HG03439 (cell line): ENCODE measurements around the gene HOXB13.

ENCODE experiments used
- ATAC-seq: cut with Tn5 transposase; IDR thresholded peaks from one replicate; pipeline ENCODE4 v1.9.1; 2021; ENCODE audit warnings: mild to moderate bottlenecking, moderate library complexity; ENCODE audit not compliant: unreplicated experiment

Gene HOXB13

GRCh38 chr17:48715496-48716399 lies 12.8 kb downstream of the HOXB13 start:
- no peak for ATAC-seq

DNA sequence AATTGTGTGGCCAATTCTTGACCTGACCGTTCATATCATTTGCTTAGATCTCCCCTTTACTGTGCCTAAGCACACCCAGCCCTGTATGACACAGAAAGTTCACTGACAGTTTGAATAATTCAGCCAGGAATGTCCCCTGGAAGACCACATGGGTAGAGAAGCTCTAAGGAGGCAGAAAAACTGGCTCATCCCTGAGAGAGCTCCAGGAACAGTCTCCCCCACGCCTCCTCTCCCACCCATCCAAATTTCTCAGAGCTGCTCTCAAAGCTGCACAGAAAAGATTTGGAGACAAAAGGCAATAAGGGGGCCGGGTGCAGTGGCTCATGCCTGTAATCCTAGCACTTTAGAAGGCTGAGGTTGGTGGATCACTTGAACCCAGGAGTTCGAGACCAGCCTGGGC lies 17.4 kb downstream of the HOXB13 start:
- ATAC-seq = no peak

- ATAC-seq = no peak
Measured at GRCh38 chr17:48704361-48705248, 23.9 kb downstream of the HOXB13 start.

GRCh38 chr17:48701864-48702532 lies 26.6 kb downstream of the HOXB13 start:
- ATAC-seq = no peak

DNA sequence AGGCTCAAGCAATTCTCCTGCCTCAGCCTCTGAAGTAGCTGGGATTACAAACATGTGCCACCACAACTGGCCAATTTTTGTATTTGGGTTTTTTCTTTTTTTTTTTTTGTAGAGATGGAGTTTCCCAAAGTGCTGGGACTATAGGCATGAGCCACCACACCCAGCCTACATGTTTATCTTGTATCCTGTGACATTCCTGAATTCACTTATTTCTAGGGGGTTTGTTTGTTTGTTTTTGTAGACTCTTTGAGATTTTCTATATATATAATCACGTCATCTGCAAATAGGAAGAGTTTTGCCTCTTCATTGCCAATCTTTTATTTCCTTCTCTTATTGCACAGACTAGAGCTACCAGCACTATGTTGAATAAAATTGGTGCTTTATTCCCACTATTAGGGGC lies 35.4 kb downstream of the HOXB13 start:
- no peak for ATAC-seq

DNA sequence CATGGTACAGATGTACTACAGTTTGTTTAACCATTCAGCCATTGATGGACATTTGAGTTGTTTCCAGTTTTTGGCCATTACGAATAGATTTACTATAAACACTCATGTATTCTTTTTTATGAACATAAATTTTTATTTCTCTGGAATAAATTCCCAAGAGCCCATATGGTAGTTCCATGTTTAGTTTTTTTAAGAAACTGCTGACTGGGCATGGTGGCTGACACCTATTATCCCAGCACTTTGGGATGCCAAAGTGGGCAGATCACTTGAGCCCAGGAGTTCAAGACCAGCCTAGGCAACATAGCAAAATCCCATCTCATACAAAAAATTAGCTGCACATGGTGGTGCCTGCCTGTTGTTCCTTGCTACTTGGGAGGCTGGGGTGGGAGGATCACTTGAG lies 36.5 kb downstream of the HOXB13 start:
- no peak for ATAC-seq

DNA sequence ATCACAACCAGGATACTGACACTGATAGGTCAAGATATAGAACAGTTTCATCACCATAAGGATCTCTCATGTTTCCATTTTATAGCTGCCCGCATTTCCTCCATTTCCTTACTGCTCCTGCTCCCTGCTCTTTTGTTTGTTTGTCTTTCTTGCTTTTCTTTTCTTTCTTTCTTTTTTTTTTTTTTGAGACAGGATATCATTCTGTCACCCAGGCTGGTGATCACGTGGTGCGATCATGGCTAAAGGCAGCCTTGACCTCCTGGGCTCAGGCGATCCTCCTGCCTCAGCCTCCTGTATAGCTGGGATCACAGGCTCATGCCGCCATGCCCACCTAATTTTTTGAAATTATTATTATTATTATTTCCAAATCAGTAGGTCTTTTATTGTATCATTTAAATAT lies 37.9 kb downstream of the HOXB13 start:
- no peak for ATAC-seq

GRCh38 chr17:48681609-48682008 lies 46.9 kb downstream of the HOXB13 start:
- no peak for ATAC-seq

DNA sequence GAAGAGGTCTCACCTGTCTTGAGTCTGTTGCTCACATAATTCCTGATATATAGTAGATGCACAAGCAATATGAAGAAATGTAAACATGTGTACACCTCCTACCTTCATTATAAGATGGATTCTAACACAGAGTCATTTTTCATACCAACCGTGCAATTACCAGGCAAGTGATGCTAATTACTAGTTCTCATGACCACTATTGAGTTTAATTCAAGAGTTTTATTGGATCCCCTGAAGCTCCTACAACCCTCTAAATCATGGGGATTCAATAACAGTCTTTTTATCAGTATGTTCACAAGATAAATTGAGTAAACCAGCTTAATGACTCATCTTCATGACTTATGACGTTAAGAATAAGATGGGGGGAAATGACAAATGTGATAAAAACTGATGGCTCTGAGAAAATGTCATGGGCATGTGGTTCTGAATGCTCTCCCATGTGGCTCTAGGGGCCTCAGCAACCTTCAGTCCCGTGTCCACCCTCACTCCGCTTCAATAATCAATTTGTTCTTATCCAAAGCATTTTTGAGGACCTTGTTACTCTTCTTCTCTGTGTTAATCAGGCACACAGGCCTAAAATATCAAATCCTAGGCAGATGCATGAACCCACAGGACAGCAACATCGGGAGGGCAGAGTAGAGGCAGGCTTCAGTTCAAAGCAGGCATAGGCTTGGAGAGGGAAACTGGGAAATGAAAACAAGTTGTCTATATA lies 49.0 kb downstream of the HOXB13 start:
- ATAC-seq = no peak

DNA sequence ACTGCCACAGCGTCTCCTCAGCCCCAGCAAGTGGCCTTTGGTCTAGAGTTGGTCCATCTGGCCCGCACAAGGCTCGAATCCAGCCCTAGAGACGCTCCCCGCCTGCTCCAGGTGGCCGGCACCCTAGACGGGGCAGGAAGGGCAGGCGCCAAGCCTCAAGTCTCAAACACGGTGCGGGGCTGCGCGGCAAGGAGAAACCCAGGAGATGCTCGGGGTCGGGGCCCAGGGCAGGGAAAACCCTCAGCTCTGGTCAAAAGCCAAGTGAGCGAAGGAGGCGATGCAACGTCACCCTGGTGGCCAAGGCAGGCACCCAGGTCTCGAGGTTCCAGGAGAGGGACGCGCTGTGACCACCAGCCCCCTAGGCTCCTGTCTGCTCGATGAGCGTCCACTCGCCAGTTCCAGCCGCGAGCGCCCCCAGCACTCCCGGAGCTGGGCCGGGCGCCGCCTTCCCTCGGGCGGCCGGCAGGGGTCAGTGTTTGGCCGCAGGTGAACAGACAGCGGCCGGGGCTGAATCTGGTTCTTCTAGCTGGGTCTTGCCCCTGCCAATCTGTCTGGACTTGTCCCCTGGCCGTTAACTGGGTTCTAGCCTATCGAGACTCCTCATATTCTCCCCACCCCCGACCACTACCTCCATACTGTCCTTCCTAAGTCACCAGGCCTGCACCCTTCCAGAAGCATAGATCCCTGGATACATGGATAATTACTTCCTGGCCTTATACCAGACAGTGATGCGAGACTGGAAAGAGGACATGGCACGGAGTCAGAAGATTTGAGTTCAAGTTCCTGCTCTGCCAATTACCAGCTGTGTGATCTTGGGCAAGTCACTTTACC lies 50.2 kb downstream of the HOXB13 start:
- ATAC-seq = peak; percentile 80

DNA sequence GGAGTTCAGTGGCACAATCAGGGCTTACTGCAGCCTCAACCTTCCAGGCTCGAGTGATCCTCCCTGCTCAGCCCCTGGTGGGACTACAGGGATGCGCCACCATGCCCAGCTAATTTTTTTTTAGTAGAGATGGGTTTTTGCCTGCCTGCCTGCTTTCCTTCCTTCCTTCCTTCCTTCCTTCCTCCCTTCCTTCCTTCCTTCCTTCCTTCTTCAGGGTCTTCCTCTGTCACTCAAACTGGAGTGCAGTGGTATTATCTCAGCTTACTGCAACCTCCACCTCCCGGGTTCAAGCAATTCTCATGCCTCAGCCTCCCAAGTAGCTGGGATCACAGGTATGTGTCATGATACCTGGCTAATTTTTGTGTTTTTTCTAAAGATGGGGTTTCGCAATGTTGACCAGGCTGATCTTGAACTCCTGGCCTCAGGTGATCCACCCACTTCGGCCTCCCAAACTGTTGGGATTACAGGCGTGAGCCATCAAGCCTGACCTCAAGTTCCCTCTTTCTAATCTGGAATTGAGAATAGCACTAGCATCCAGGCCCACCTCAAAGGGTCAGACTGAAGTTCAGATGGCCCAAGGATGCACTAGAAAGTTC lies 51.5 kb downstream of the HOXB13 start:
- ATAC-seq = no peak
